GM19452 (cell line): ENCODE results near the gene SLC2A5.
A peak's percentile ranks its signal among the peaks of the same experiment; 100 is the strongest.
"Not testable (repeated sequence)": the region's sequence is repeated elsewhere in the genome, so short reads cannot be mapped to it uniquely, and the experiment has no call there.

Experiments
- ATAC-seq: cut with Tn5 transposase; IDR thresholded peaks from one replicate; pipeline ENCODE4 v1.9.1; 2021; ENCODE audit not compliant: unreplicated experiment

Gene SLC2A5

DNA sequence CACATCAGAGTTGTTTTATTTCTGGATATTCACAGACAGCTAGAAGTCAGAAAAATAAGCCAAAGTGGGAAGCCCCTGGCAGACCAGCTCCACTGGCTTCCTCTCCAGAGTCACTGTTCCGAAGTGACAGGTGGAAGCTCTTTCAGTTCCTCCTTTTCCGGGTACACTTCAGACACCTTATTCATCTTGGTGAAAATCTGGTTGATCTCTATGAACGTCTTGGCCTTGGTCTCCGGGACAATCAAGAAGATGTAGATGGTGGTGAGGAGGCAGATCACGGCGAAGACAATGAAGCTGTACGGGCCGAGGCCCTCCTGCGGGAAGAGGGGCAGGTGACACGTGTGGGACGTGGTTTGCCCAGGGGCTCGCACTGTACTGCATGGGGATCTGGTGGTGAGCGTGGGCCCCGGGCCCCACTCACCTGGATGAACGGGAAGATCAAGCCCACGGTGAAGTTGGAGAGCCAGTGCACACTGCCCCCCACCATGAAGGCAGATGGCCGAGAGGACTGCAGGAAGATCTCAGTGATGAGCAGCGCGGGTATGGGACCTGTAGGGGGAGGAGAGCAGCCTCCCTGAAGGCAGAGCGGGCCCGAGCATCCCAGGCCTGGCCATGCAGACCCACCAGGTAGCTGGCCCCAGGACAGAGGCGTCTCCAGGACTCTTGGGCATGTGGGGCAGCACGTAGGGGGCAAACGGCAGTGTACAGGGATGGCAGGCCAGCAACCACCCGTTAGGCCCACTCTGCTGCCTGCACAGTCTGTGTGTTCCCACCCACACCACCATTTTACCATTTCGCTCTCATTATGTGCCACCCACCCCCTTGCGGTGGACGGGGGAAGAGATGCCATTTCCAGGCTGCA lies 31.7 kb downstream of the SLC2A5 start:
- ATAC-seq: no peak

DNA sequence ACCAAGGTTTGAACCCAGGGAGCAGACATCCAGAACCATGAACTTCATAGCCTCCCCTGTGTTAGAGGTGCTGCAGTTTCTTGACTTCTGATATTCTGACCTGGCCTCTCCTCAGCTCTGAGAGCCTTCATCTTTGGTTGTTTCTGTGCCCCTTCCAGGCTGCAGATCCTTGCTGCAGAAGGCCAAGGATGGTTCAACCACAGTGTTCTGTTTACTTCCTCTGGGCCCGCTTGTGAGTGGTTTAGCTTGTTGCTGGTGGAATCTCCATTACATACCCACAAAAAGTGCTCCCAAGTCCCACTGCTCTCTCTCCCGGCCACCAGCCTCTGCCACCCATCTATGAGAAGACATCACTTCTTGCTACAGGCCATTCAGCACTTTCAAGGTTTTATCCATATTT lies 34.2 kb downstream of the SLC2A5 start:
- ATAC-seq: no peak

DNA sequence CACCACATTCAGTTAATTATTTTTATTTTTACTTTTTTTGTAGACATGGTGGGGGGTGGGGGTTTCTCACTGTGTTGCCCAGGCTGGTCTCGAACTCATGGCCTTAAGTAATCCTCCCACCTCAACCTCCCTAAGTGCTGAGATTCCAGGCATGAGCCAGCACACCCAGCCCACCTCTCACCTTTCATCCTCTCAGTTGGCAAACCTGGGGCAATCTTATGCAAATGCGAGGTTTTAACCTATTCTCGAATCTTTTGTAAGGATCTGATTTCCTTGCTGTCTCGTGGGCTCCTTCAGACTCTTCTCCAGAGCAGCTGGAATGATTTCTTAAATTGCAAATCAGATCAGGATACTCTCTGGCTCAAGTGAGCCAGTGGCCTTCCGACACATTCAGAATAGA lies 36.1 kb downstream of the SLC2A5 start:
- ATAC-seq: no peak

DNA sequence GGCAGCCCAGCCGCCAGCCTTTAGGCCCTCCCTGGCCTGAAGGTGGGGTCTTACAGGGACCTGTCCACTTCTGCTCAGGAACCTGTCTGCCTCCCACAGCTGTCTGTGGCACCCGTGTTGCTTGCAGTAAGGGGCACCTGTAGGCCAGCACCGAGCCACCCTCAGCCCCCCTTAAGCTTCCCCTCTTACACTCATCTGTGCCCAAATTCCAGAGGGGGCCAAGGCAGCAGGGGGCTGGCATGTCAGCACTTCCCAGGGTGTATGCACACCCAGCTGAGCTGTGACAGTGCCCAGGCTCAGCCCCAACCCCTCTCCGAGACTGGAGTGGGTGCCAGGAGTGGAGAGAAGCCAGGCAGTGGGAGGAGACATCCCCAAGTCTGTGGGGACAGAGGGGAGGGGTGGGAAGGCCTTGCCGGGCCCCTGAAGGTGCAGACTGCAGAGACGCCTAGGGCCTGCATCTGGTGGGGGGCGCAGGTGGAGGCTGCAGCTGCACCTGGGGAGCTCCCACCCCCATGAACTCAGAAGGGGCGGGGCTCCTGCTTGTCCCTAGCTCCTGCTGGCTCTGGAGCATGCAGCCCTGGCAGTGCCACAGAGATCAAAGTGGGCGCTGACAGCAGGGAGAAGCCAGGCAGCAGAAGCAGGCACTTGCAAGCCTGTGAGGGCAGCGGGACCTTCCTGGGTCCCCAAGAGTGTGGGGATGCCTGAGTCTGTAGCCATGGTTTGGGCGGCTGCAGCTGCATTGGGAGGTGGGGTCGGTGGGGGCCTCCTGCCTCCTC lies 37.8 kb downstream of the SLC2A5 start:
- ATAC-seq: no peak

DNA sequence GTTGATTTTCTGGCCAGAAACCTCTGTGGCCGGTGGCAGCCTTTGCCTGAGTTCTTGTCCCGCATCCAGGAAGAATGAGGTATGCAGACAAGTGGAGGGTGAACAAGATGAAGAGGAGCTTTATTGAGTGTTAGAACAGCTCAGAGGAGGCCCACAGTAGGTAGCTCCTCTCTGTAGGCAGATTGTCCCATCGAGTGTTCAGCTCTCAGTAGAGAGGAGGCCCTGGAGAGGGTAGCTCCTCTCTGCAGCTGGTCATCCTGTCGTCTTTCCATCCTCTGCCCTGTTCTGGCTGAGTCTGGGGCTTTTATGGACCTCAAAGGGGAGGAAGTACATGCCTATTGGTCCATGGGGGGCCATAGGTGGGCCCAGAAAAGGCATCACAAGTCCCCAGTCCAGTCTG lies 38.4 kb downstream of the SLC2A5 start:
- ATAC-seq: not testable (repeated sequence)

DNA sequence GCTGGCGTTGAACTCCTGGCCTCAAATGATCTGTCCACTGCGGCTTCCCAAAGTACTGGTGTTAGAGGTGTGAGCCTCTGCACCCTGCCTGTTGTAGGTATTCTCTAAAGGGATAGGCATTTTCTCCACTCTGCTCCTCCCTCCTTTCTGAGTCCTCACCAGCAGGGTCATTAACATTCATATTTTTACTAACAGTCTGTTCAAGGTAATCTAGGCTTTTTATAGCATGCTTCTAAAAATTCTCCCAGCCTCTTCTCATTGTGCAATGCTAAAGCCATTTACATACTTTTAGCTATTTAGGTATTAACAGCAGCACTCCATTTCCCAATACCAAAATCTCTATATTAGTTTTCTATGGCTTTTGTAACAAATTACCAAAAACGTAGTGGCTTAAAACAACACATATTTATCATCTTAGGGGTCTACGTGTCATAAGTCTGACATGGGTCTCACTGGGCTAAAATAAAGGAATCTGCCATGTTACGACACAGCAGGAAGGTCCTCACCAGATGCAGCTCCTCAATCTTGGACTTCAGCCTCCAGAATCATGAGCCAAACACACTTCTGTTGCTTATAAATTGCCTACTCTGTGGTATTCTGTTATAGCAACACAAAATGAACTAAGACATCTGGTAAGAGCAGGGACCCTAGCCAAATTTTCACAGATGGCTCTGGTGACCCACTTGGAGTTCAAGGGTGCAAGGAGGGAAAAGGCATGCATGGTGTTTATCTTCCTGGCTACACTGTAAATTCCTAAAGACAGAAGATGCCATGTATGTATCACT lies 40.3 kb downstream of the SLC2A5 start:
- ATAC-seq: no peak

DNA sequence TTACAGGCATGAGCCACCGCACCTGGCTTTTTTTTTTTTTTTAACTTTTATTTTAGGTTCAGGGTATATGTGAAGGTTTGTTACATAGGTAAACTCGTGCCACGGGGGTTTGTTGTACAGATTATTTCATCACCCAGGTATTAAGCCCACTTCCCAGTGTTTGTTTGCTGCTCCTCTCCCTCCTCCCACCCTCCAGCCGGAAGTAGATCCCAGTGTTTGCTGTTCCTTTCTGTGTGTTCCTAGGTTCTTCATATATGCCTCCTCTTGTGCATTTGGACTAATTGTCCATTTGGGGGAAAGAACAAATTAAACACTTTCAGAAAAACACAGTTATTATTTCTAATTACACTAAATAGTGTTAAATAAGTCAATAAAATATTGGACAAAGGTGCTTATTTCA lies 42.1 kb downstream of the SLC2A5 start:
- ATAC-seq: no peak

DNA sequence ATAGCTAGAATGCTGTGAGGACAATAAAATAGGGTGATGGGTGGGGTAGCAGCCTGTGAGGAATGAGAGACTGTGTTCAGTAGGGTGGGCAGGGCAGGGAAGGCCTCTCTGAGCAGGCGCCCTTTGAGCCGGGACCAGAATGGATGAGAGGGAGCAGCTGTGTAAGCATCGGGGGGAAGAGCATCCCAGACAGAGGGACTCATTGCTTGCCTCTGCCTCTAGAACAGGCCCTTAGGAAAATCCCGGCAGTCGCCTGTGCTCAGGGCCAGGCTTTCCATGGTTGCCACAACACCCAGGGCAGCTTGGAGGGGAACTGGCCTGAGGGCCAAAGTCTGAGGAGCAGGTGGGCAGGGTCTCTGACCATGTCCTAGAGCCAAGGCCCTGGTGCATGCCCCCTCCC lies 44.0 kb downstream of the SLC2A5 start:
- ATAC-seq: no peak

DNA sequence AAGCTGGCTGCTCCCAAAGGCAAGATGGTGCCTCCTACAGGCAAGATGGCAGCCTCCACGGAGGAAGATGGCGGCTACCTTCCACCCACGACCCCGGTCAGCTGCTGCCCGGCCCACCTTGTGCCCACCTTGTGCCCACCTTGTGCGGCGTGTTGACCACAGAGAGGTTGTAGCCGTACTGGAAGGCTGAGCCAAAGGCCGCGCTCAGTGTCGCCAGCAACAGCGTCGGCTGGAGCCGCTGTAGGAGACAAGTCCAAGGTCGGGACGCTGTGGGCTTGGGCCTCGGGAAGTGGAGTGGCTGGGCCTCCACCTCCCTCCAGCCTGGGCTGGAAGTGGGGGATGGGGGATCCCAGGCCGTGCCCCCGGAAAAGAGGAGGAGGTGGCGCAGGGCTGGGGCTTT lies 44.6 kb downstream of the SLC2A5 start:
- ATAC-seq: no peak

DNA sequence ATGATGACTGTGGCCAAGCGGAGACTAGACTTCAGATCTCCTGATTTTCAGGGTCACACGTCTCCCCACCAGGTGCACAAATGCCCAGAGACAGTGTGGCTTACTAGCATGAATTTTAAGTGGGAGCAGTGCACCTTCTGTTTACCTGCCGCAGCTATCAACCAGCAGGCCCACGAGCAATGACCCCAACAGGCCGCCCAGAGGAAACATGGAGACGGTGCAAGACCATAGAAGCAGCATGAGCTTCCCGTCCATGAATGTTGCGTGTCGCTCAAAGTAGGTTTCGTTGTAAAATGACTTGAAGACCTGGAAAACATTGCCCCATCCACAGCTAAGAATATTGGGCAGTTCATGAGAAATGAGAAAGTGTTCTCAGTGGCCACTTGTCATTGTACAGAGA lies 46.7 kb downstream of the SLC2A5 start:
- no peak for ATAC-seq

DNA sequence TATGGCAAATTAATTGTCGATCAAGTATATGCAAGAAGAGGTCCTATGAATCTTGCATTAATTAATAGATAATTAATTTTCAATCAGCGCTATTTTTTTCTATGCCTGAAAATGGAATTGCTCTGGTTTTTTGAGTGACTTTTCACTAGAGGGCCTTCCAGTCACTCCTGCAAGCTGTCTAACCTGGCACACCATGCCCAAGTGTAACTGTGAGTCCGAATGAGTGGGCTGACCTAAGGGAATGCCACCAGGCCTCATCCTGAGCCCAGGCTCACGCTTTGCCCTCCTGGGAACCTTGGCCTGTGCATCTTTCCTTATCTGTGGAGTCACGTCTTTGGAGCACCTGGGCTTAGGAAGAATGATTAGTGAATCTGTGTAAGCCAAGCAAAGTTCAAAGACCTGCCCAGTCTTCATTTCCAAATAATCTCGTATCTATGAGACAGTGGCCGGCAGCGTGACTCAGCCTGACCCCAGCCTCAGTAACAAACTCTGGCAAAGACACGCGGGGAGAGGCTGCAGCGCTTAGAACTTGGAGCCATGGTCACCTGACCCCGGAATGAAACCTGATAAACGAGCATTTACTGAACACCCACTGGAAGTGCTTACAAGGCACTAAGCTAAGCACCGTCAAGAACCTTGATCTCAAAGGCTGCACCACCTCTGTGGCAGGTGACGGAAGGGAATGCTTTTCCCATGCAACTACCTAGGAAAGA lies 47.3 kb downstream of the SLC2A5 start:
- ATAC-seq: not testable (repeated sequence)

DNA sequence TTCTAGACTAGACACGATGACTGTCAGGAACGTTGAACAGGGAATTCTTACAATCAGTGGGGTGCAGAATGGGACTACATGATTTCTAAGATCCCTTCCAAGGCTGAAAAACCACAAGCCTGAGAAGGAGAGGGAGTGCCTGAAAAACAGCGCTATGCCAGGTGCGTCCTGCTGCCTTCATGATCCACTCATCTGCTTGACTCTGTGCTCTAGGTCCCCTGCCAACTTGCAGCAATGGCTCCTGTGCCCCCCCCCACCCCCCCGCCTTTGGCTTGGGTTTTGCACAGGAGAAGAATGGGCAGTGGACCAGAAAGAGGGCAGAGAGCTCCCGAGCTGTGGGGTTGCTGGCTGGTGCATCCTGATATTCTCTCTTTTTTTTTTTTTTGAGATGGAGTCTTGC lies 49.1 kb downstream of the SLC2A5 start:
- no peak for ATAC-seq

DNA sequence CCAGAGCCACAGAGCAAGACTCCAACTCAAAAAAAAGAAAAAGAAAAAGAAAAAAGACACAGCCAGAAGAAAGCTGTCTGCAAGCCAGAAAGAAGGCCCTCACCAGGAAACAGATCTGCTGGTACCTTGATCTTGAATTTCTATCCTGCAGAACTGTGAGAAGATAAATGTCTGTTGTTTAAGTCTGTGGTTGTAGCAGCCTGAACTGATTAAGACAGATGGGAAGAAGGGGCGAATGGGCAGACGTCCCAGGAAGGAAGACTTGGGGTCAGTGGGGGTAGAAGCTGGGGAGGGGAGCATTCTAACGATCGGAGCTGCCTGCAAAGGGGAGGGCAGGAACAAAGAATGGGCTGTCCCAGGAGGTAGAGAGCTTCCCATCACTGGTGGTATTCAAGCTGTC lies 49.5 kb downstream of the SLC2A5 start:
- ATAC-seq: no peak

DNA sequence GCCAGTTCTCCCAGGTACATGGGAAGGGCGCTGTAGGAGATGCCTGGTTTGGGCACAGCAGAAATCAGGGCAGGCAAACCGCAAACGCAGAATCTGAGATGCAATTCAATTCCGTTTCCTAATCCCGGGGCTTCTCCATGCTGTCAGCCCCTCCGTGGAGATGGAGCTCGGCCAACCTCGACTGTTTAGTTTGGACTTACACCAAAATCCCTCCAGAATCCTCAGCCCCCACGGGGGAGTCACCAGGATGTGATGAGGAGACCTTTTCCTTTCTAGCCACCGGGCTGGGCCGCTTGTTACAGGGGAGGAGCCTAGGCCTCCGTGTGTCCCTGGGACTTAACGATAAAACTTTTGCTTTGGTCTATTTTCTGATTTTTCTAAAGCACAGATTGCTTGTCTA lies 51.1 kb downstream of the SLC2A5 start:
- no peak for ATAC-seq

DNA sequence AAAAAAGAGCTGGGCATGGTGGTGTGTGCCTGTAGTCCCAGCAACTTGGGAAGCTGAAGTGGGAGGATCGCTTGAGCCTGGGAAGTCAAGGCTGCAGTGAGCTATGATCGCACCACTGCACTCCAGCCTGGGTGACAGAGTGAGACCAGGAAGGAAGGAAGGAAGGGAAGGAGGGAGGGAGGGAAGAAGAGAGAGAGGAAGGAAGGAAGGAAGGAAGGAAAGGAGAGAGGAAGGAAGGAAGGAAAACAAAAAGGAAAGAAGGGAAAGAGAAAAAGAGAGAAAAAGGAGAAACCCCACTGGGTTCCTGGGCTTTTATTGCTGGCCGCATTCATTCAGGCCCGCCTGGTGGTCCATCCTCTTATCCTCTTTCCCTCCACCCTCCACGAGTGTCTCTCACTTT lies 53.0 kb downstream of the SLC2A5 start:
- no peak for ATAC-seq

DNA sequence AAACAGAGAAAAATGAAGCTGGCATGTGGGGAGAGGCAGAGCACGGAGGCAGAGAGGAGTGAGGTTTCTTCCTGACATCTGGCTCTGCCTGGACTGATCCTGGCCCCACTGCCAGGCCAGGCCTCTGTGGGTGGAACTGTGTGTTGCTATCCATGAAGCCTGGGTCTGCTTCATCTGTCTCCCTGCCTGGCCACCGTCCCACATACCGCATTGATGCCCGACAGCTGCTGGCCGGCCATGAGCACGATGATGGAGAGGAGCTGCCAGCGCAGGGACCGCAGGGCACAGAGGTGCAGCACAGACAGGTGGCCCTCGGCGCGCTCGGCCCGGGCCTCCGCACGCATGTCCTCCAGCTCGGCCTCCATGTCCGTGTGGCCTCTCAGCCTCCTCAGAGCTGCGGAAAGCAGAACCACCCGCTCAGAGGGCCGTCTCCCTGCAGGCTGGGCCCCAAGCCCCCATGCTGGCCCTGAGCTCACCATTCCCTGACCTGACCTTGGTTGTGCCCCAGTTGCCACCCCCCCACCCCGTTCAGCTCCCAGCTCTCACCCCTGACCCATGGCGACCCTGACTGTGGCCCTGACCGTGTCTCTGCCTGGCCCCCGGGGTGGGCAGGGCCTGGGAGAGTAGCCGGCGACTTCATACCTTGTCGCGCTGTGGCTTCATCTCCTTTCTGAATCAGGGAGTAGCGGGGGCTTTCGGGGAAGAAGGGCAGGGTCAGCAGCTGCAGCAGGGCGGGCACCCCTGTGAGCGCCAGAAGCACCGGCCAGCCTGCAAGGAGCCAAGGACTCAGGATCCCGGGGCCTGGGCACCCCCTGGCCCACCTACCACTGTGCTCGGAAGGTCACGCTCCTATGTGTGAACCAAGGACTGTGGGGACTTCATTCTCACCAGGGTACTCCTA lies 54.7 kb downstream of the SLC2A5 start:
- ATAC-seq: no peak

DNA sequence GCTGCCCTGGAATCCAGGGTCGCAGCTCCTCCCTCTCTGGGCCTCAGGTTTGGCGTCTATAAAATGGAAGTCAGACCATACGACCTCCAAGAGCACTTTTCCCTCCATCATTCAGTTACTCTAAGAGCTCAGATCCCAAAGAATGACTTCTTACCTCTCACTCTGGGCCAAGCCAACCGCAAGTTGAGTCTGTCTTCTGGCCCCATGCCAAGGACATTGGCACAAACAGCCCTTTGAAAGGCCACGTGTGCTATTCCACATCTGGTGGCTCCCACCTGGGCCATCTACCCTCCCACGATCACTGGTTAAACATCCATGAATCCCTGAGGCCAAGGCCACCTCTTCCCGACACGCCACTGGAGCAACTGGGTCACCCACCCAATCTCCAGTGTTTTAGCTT lies 55.6 kb downstream of the SLC2A5 start:
- no peak for ATAC-seq

DNA sequence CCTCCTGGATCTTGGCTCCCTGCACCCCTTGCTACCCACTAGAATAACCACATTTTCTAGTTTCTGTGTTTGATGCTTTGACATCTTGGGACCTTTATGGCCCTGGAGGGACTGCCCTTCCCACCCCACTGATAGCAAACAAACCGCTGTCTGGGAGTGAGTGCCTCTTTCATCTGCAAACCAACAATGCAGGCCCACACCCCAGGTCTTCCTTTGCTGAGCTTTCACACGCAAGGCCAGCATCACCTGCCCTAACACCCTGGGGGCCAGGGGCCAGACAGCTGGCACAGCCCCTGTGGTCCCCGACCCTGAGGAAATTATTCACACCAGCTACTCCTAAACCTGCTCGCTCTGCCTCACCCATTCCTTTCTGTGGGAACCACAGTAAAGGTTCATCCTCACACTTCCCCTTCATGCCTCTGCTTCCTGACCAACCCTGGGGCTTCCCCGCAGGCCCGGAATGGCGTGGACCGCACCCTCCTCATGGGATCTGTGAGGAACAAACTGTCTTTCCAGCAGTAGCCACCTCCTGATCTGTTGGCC lies 58.6 kb downstream of the SLC2A5 start:
- peak; percentile 53 for ATAC-seq

DNA sequence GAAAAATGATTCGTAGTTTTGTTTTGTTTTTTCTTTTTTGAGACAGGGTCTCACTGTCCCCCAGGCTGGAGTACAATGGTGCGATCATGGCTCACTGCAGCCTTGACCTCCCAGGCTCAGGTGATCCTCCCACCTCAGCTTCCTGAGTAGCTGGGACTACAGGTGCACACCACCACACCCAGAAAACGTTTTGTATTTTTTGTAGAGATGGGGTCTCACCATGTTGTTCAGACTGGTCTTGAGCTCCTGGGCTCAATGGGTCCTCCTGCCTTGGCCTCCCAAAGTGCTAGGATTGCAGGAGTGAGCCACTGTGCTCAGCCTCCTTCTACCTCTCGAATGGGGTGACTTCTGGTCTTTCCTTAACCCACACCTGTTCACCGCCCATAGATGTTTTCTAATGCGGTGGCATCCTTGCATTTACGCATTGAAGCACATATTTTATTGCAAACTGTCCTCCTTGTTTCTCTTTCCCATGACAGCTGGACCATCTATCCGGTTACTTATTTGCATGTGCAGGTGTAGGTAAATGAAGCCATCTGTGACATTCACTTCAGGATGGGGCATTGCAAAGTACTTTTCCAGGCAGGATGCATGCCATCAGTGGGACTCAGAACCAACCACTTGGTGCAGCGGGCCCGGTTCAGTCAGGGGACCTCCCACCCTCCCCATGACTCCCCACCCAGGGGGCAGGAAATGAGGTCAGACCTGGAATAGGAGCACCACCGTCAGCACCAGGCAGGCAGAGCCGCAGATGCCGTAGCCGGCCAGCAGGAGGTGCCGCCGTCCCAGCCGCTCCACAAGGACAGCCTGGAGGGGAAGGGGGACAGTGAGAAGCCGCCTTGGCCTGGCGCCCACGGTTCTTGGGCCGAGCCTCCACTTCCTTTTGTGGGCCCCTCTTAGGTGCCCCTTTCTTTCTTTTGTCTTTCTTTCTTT lies 59.7 kb downstream of the SLC2A5 start:
- ATAC-seq: no peak
